Smooth muscle cell (in vitro differentiated cells): Measurements from ENCODE around the gene PCDHGC3. TPM values are rescaled to one million over a fixed set of nuclear protein-coding genes. Genes with fewer than 3 reads are reported as not detected.

Experiments
- DNase-seq: peaks from one replicate; lab custom pipeline; 2025; ENCODE audit not compliant: unreplicated experiment; lab: John Stamatoyannopoulos, UW
- H2AFZ ChIP-seq: fragments of 200-600 bp; sonication (generic); 2 replicates; pipeline ENCODE4 v1.6.0; 2016; ENCODE audit warnings: antibody characterized with exemption, low read depth, mild to moderate bottlenecking
- H3F3A ChIP-seq: fragments of 200-600 bp; sonication (generic); 2 replicates; pipeline ENCODE4 v1.6.0; 2017; ENCODE audit warnings: antibody characterized with exemption, low read depth
- H3K27ac ChIP-seq: fragments of 200-600 bp; sonication (generic); 2 replicates; pipeline ENCODE4 v1.5.1; 2016; ENCODE audit warnings: low read depth, mild to moderate bottlenecking
- H3K27me3 ChIP-seq: fragments of 200-600 bp; sonication (generic); 2 replicates; pipeline ENCODE4 v1.6.1; 2016; ENCODE audit warnings: low read depth, mild to moderate bottlenecking
- H3K36me3 ChIP-seq: fragments of 200-600 bp; sonication (generic); 2 replicates; pipeline ENCODE4 v1.5.1; 2016; ENCODE audit warnings: low read depth
- H3K4me1 ChIP-seq: fragments of 200-600 bp; sonication (generic); 2 replicates; pipeline ENCODE4 v1.5.1; 2016; ENCODE audit warnings: low read depth
- H3K4me2 ChIP-seq: fragments of 200-600 bp; sonication (generic); 2 replicates; pipeline ENCODE4 v1.6.0; 2016; ENCODE audit warnings: mild to moderate bottlenecking
- H3K4me3 ChIP-seq: fragments of 200-600 bp; sonication (generic); 2 replicates; pipeline ENCODE4 v1.5.1; 2016; ENCODE audit warnings: mild to moderate bottlenecking
- H3K79me2 ChIP-seq: fragments of 200-600 bp; sonication (generic); 2 replicates; pipeline ENCODE4 v1.6.0; 2016; ENCODE audit warnings: low read depth, mild to moderate bottlenecking
- H3K9ac ChIP-seq: fragments of 200-600 bp; sonication (generic); 2 replicates; pipeline ENCODE4 v1.6.0; 2016; ENCODE audit warnings: low read depth
- H3K9me3 ChIP-seq: fragments of 200-600 bp; sonication (generic); replicated peaks from 2 replicates; pipeline ENCODE4 v1.5.1; 2016; ENCODE audit warnings: low read depth
- H4K20me1 ChIP-seq: fragments of 200-600 bp; sonication (generic); 2 replicates; pipeline ENCODE4 v1.6.0; 2016; ENCODE audit warnings: low read depth
- WGBS: methylation state at CpG from one replicate; pipeline ENCODE4 v1.1.7; 2016; ENCODE audit warnings: low lambda C conversion rate; 5-methylcytosine and 5-hydroxymethylcytosine counted together
- polyA plus RNA-seq: library from polyadenylated mRNA; unstranded; fragments of >200 nt; fragmentation: Nextera tagmentation; extraction: Ambion mirVana; gene quantifications from 2 replicates; pipeline ENCODE4 v1.2.1, GENCODE V29; 2016
- total RNA-seq: library from RNA; depleted of rRNA; stranded (reverse); fragments of >200 nt; gene quantifications from 2 replicates; pipeline ENCODE4 v1.2.3, GENCODE V29; 2014
- TF ChIP-seq, protein P1 (sequence below): fragments of 200-600 bp; sonication (generic); IDR thresholded peaks from 2 replicates; pipeline ENCODE4 v1.5.1; 2017; ENCODE audit warnings: borderline replicate concordance, mild to moderate bottlenecking, antibody characterized with exemption; ENCODE audit not compliant: insufficient read depth, poor library complexity, severe bottlenecking

PCDHGC3 gene
- total and polyA plus RNA-seq, 2 experiments from 2014 or later: 50.3 to 111 TPM

DNA sequence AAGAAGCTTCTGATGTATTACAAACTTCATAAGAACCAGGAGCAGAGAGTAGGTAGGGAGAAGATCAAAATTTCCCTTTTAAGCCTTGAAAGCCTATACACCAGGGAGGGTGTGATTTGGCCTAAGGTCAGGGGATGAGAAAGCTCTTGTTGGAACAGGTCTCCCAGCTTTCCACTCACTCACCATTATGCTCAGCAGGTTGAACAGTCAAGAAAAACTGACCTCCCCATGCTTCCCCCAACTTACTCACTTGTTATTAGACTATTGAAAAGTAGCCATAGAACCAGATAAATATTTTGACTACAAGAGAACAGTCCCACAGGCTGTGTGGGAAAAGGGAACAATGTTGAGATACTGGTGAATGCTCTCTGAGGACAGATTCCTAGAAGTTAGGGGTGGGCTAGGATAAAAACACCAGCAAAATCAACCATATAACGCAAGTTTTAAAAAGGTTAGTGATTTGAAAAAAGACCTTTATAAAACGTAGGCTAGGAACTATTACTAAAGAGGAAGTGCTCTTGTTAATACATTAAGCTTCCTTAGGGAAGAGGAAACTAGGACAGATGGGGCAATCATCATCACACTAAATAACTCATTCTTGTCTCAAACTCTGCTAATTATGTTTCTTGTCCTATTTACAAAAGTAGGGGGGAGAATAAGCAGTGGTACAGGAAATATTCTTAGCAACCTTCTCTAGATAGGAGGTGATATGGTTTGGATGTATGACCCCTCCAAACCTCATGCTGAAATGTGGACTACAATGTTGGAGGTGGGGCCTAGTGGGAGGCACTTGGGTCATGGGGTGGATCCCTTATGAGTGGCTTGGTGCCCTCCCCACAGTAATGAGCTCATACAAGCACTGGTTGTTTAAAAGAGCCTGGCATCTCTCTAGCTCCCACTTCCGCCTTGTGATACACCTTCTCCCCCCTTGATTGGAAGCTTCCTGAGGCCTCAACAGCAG lies 44.1 kb downstream of the PCDHGC3 start:
- H4K20me1 ChIP-seq: no peaks in the 10 kb centered on the region
- H3F3A ChIP-seq: peaks cover 76% of the 10 kb centered on the region
- TF ChIP-seq, protein P1, sequence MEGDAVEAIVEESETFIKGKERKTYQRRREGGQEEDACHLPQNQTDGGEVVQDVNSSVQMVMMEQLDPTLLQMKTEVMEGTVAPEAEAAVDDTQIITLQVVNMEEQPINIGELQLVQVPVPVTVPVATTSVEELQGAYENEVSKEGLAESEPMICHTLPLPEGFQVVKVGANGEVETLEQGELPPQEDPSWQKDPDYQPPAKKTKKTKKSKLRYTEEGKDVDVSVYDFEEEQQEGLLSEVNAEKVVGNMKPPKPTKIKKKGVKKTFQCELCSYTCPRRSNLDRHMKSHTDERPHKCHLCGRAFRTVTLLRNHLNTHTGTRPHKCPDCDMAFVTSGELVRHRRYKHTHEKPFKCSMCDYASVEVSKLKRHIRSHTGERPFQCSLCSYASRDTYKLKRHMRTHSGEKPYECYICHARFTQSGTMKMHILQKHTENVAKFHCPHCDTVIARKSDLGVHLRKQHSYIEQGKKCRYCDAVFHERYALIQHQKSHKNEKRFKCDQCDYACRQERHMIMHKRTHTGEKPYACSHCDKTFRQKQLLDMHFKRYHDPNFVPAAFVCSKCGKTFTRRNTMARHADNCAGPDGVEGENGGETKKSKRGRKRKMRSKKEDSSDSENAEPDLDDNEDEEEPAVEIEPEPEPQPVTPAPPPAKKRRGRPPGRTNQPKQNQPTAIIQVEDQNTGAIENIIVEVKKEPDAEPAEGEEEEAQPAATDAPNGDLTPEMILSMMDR: no peak
- peaks cover 63% of the 10 kb centered on the region for H3K4me1 ChIP-seq
- no peaks in the 10 kb centered on the region for H3K27me3 ChIP-seq
- WGBS: 89% methylated on average over 3 of the region's 3 CpGs
- H3K9me3 ChIP-seq: no peaks in the 10 kb centered on the region
- DNase-seq: no peak
- H3K4me2 ChIP-seq: peak overlapping the region; percentile 86
- peak overlapping the region; percentile 82 for H3K9ac ChIP-seq
- no peaks in the 10 kb centered on the region for H3K36me3 ChIP-seq
- no peak overlapping the region for H3K4me3 ChIP-seq
- H3K27ac ChIP-seq: peak overlapping the region; percentile 100
- H3K79me2 ChIP-seq: peaks cover 9% of the 10 kb centered on the region
- H2AFZ ChIP-seq: no peak overlapping the region

DNA sequence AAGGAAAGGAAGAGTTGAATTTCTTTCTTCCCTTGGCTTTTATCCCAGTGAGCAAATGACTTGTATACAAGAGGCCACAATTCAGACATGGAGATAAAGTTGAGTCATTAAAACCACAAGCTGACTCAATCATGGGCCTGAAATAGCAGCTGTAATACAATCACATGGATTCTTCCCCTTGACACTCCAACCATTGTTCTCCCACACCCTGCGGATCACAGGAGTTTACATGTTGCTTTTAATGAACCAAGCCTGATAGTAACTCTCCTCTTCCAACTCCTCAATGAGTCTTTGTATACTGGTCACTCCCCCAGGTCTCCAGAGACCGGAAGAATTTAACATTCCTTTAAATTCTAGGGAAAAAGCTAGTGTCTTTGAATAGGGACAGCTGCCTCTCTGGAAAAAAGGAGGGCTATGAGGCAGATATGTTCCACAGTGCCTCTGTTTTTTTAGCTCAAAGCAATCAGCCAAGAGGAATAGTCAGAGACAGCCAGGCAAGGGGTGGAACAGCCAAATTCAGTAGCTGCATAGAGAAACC lies 45.5 kb downstream of the PCDHGC3 start:
- WGBS: 0% methylated on average over 2 of the region's 2 CpGs
- Histone ChIP-seq H4K20me1 (no peaks in the 10 kb centered on the region), H3K9ac (peak overlapping the region; percentile 82), H3K36me3 (no peaks in the 10 kb centered on the region), H3K4me1 (peaks cover 55% of the 10 kb centered on the region), H3F3A (peaks cover 74% of the 10 kb centered on the region), H3K9me3 (no peaks in the 10 kb centered on the region), H3K79me2 (peaks cover 9% of the 10 kb centered on the region), H2AFZ (no peak overlapping the region), H3K27me3 (no peaks in the 10 kb centered on the region), H3K4me2 (peak overlapping the region; percentile 69), H3K4me3 (no peak overlapping the region), H3K27ac (peak overlapping the region; percentile 100)
- no peak for DNase-seq
- TF ChIP-seq, protein P1: no peak

DNA sequence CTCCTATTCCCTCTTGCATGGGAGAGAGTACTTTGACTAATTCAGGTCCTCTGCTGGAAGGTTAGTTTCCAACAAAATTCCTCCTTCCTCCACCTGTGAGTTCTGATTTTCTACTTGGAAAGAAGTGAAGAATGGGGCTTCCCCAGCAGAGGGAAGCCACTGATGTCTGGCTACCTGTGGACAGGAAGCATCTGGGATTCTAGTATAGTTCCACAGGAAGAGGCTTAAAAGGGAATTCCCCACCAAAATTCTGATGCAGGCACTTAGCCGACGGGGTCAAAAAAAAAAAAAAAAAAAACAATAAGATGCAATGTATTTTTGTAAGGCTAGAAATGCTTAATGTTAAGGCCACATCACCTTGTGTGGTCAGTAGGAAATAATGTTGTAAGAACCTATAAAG lies 46.5 kb downstream of the PCDHGC3 start:
- no peaks in the 10 kb centered on the region for H3K36me3 ChIP-seq
- no peaks in the 10 kb centered on the region for H3K27me3 ChIP-seq
- no peak for DNase-seq
- TF ChIP-seq, protein P1: no peak
- 47% methylated on average over 2 of the region's 2 CpGs for WGBS
- H3F3A ChIP-seq: peaks cover 67% of the 10 kb centered on the region
- no peaks in the 10 kb centered on the region for H3K9me3 ChIP-seq
- H3K4me3 ChIP-seq: no peak overlapping the region
- H3K4me1 ChIP-seq: peaks cover 47% of the 10 kb centered on the region
- H3K79me2 ChIP-seq: peaks cover 9% of the 10 kb centered on the region
- H3K9ac ChIP-seq: peak overlapping the region; percentile 82
- H3K27ac ChIP-seq: peak overlapping the region; percentile 100
- no peak overlapping the region for H2AFZ ChIP-seq
- peak overlapping the region; percentile 69 for H3K4me2 ChIP-seq
- no peaks in the 10 kb centered on the region for H4K20me1 ChIP-seq
